GM21423 (cell line): ENCODE results near the gene OR8K3.

Experiments
- ATAC-seq: cut with Tn5 transposase; IDR thresholded peaks from one replicate; pipeline ENCODE4 v1.9.1; 2021; ENCODE audit warnings: mild to moderate bottlenecking, moderate library complexity; ENCODE audit not compliant: unreplicated experiment

The OR8K3 gene

GRCh38 chr11:56314844-56315243 is at the start of gene OR8K3:
OR8K3 (plus strand) TSS chr11:56315144; CDS start chr11:56318307, 3,163 bp downstream.
- no peak for ATAC-seq

GRCh38 chr11:56271092-56271491 is 43.9 kb upstream of the OR8K3 start:
- no peak for ATAC-seq

- no peak for ATAC-seq
Observed at GRCh38 chr11:56273854-56274253, 41.1 kb upstream of the OR8K3 start, which contains the start of gene OR5T1. OR5T1 (plus strand) TSS chr11:56274154; CDS start chr11:56275639, 1,485 bp downstream.

- ATAC-seq = no peak
Observed at GRCh38 chr11:56292154-56292553, 22.8 kb upstream of the OR8K3 start, which contains the start of gene OR8H1. OR8H1 (minus strand) TSS chr11:56292254; CDS start chr11:56291062, 1,192 bp downstream.

- ATAC-seq = no peak
Observed at GRCh38 chr11:56296898-56297297, 18.0 kb upstream of the OR8K3 start.

- ATAC-seq = no peak
Observed at GRCh38 chr11:56307836-56308235, 7.1 kb upstream of the OR8K3 start.

GRCh38 chr11:56331861-56332491 is 17.0 kb downstream of the OR8K3 start:
- no peak for ATAC-seq

GRCh38 chr11:56333156-56333555 is 18.2 kb downstream of the OR8K3 start:
- ATAC-seq = no peak

- no peak for ATAC-seq
Observed at GRCh38 chr11:56340289-56340688, 25.3 kb downstream of the OR8K3 start.

- ATAC-seq = no peak
Observed at GRCh38 chr11:56345739-56346138, 30.8 kb downstream of the OR8K3 start, which contains the start of gene OR8K1. OR8K1 (plus strand) TSS chr11:56346039; CDS start chr11:56346039, 0 bp downstream.

- no peak for ATAC-seq
Observed at GRCh38 chr11:56353991-56354390, 39.0 kb downstream of the OR8K3 start, which contains the start of gene OR8J1. OR8J1 (plus strand) TSS chr11:56354291; CDS start chr11:56360247, 5,956 bp downstream.
